ENCODE results near the gene RNF103.

Gene RNF103

DNA sequence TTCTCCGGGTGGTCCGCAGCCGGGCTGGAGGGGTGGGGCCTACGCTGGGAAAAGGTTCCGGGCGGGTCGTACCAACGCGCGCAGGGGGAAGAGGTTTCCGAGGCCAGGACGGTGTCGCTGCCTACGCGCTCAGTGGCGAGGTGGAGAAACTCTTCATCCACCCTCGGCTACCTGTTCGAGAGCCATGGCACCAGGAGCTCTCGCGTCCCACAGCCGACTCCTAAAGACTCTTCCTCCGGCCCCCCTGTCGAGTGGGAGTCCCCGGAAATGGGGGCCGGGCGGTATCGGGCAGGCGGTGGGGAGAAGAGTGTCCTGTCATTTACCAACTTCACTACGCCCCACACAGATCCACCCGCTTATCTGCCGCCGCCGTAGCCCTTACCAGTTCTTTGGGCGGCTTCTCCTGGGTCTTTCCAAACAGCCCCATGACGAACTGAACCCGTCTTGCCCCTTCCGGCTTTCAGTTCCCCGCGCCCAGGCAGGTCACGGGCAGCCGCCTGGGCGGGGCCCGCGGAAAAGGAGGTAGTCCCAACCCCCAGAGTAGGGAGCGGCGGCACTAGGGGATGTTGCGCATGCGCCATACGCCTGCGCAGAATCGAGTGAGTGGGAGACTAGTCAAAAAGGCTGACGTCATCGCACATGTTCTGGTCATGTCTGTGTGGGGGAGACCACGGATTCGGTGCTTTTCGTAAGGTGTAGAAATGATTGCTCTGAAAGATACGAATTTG, 60.6 kb downstream of the RNF103 start, which contains the start of gene CHMP3:
Gene CHMP3 (minus strand): TSS at position 522 of the 728 bp plus-strand sequence. CDS start 95 bp downstream, at position 427.
- DNase-seq: peak; percentile 98

DNA sequence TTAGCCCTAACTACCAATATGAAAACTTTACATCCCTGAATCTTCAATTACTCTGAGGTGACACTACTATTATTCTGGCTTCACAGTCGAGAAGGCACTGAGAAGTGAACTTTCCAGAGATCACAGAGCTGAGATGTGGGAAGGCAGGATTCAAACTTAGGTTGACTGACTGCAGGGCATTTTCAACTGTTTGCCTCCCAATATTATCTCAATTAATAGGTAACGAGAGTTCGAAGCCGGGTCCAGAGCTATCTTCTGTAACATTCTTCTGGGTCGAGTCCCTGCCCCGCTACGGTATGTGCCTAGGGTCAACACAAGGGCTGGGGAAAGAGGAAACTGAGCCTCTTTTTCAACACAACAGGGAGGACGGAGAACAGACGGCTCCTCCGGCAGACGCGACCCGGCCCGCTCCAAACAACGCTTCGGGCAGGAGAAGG, 61.2 kb downstream of the RNF103 start:
- DNase-seq: no peak

- DNase-seq: no peak
Measured at GRCh38 chr2:86557836-86558235, 65.8 kb downstream of the RNF103 start.

DNA sequence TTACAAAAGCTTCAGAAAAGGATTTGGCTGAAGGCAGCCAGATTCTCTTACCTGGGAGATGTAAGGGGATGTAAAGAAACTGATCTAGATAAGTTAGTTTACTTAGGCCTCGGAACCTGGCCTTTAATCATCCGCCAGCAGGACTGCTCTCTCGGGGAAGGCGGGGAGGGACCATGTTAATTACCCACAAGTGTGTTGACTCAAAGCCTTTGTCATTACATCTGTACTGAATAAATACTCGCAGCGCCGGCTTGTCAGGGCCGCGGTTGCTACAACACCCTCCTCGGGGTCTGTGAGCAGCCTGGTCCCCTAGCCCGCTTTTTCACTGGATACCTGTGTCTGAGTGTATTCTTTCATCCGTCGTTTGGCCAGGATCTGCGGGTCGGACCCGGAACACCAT, 67.2 kb downstream of the RNF103 start:
- DNase-seq: no peak
